ENCODE results near the gene TMPRSS11E.
"Not testable (repeated sequence)": the region's sequence is repeated elsewhere in the genome, so short reads cannot be mapped to it uniquely, and the experiment has no call there.

TMPRSS11E gene
- 0 to 0.12 (median 0) reads per million in 18 experiments for total RNA-seq

GRCh38 chr4:68447201-68447600, at the start of gene TMPRSS11E:
Gene TMPRSS11E (plus strand): TSS chr4:68447463. CDS start chr4:68447513, 50 bp downstream.
- no peak for DNase-seq

- no peak for DNase-seq
Measured at GRCh38 chr4:68399306-68399705, 48.0 kb upstream of the TMPRSS11E start.

- DNase-seq: peak in 1 of 2 donors; percentile 36
Measured at GRCh38 chr4:68401231-68401630, 46.0 kb upstream of the TMPRSS11E start.

- DNase-seq: no peak
Measured at GRCh38 chr4:68404153-68404552, 43.1 kb upstream of the TMPRSS11E start.

- DNase-seq: not testable (repeated sequence)
Measured at GRCh38 chr4:68405718-68406478, 41.4 kb upstream of the TMPRSS11E start.

- no peak for DNase-seq
Measured at GRCh38 chr4:68406479-68406859, 40.8 kb upstream of the TMPRSS11E start.

- not testable (repeated sequence) for DNase-seq
Measured at GRCh38 chr4:68407015-68407867, 40.0 kb upstream of the TMPRSS11E start.

- no peak for DNase-seq
Measured at GRCh38 chr4:68407868-68408190, 39.4 kb upstream of the TMPRSS11E start.

GRCh38 chr4:68410149-68410548, 37.1 kb upstream of the TMPRSS11E start:
- DNase-seq: no peak

- DNase-seq: no peak
Measured at GRCh38 chr4:68410643-68411042, 36.6 kb upstream of the TMPRSS11E start.

GRCh38 chr4:68412031-68412430, 35.2 kb upstream of the TMPRSS11E start:
- DNase-seq: not testable (repeated sequence)

GRCh38 chr4:68416591-68416990, 30.7 kb upstream of the TMPRSS11E start:
- no peak for DNase-seq

- DNase-seq: no peak
Measured at GRCh38 chr4:68426516-68426915, 20.7 kb upstream of the TMPRSS11E start.

GRCh38 chr4:68430337-68430736, 16.9 kb upstream of the TMPRSS11E start:
- no peak for DNase-seq

GRCh38 chr4:68432320-68432719, 14.9 kb upstream of the TMPRSS11E start:
- DNase-seq: no peak

- no peak for DNase-seq
Measured at GRCh38 chr4:68433582-68433981, 13.7 kb upstream of the TMPRSS11E start.

GRCh38 chr4:68434277-68434676, 13.0 kb upstream of the TMPRSS11E start:
- no peak for DNase-seq

- no peak for DNase-seq
Measured at GRCh38 chr4:68434836-68435235, 12.4 kb upstream of the TMPRSS11E start.

- DNase-seq: no peak
Measured at GRCh38 chr4:68445111-68445510, 2.2 kb upstream of the TMPRSS11E start.

GRCh38 chr4:68451246-68452211, 4.3 kb downstream of the TMPRSS11E start:
- no peak for DNase-seq

GRCh38 chr4:68460085-68460484, 12.8 kb downstream of the TMPRSS11E start:
- no peak for DNase-seq

- no peak for DNase-seq
Measured at GRCh38 chr4:68461790-68462189, 14.5 kb downstream of the TMPRSS11E start.

- no peak for DNase-seq
Measured at GRCh38 chr4:68462691-68463090, 15.4 kb downstream of the TMPRSS11E start.

All from inflammatory macrophage (primary cell).